Esophagus squamous epithelium (tissue), 4 donors: ENCODE measurements around the gene CCDC110.

ENCODE experiments used
- CTCF ChIP-seq, 6 experiments: fragments of 450-650 bp in 4 of 6; fragments of 200-600 bp in 2 of 6; sonication (generic) in 2 of 6; IDR thresholded peaks; one replicate each; pipeline ENCODE4 v1.5.1; 2016 to 2019; ENCODE audit warnings: antibody characterized with exemption in 6 of 6, mild to moderate bottlenecking in 4 of 6, moderate library complexity in 4 of 6
- POLR2A ChIP-seq, 4 donors: fragments of 450-650 bp; IDR thresholded peaks; one replicate each; pipeline ENCODE4 v1.6.1; 2017; ENCODE audit warnings: antibody characterized with exemption in 4 of 4, mild to moderate bottlenecking in 4 of 4, moderate library complexity in 3 of 4

GRCh38 chr4:185421366-185422124, 50.0 kb downstream of the CCDC110 start:
- TF ChIP-seq POLR2A (IDR thresholded peaks at IDR 0.05) (no peak), CTCF (IDR thresholded peaks at IDR 0.05) (no peak)
